GM21526 (cell line): ENCODE results near the gene DCBLD2.

ENCODE experiments used
- ATAC-seq: cut with Tn5 transposase; IDR thresholded peaks from one replicate; pipeline ENCODE4 v1.9.1; 2021; ENCODE audit warnings: moderate library complexity; ENCODE audit not compliant: unreplicated experiment, low FRiP score

Gene DCBLD2, protein sequence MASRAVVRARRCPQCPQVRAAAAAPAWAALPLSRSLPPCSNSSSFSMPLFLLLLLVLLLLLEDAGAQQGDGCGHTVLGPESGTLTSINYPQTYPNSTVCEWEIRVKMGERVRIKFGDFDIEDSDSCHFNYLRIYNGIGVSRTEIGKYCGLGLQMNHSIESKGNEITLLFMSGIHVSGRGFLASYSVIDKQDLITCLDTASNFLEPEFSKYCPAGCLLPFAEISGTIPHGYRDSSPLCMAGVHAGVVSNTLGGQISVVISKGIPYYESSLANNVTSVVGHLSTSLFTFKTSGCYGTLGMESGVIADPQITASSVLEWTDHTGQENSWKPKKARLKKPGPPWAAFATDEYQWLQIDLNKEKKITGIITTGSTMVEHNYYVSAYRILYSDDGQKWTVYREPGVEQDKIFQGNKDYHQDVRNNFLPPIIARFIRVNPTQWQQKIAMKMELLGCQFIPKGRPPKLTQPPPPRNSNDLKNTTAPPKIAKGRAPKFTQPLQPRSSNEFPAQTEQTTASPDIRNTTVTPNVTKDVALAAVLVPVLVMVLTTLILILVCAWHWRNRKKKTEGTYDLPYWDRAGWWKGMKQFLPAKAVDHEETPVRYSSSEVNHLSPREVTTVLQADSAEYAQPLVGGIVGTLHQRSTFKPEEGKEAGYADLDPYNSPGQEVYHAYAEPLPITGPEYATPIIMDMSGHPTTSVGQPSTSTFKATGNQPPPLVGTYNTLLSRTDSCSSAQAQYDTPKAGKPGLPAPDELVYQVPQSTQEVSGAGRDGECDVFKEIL

DNA sequence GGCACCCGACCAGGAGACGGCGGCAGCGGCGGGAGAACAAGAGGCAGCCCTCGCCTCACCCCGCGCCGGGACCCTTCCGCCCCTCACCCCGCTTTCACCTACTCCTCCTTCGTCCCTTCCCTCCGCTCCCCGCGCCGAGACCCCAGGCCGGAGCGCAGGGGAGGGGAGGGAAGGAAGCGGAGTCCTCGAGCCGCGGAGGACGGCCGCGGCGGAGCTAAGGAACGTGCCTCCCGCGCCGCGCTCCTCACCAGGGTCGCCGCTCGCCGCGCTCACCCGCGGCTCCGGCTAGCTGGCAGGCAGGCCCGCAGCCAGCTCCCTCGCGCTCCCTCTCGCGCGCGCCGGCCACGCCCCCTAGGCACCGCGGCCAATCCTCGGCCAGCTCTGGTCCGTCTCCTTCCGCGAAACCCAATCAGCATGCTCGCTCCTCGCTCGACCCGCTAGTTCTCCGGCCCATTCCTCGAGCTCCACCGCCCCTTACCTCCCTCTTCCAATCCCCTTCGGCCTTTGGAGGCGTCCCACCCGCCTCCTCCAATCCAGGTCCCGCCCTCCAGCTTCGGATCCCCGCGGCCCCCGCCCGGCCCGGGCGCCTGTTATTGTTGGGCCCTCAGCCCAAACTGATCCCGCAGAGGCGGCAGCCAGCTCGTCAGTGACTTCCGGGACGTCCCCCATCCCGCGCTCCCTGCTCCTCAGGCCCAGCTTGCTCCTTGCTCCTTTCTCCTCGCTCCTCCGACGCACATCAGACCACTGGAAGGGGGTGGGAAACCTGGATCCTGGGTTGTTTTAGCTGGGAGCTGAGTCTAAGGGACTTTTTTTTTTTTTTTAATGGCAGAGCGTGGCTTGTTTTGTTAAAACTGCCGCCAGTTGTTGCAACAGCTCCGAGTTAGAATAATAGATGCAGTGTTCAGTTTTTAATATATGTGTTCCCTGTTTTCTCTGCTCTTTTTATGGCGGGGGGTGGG is at the start of gene DCBLD2:
Gene DCBLD2, minus strand, starts transcription at position 304 of the 959 bp plus-strand sequence. CDS start 369 bp downstream, outside the sequence.
- ATAC-seq = peak; percentile 99

DNA sequence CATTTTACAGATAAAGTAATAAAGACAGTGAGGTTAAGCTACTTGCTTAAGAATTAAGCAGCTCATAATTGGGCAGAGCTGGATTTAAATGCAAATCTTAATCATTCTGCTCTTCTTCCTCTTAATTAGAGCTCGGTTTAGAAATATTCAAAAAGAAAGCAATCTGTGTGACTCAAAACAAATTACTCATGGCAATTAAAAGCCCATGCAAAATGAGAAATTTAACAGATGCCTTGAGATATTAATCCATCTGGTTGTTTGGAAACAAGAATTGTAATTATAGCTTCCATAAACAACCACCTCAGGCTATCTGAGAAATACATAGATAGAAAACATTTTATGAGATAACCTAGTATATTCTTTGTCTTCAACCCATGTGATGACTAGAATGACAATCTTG is 44.2 kb upstream of the DCBLD2 start:
- no peak for ATAC-seq

DNA sequence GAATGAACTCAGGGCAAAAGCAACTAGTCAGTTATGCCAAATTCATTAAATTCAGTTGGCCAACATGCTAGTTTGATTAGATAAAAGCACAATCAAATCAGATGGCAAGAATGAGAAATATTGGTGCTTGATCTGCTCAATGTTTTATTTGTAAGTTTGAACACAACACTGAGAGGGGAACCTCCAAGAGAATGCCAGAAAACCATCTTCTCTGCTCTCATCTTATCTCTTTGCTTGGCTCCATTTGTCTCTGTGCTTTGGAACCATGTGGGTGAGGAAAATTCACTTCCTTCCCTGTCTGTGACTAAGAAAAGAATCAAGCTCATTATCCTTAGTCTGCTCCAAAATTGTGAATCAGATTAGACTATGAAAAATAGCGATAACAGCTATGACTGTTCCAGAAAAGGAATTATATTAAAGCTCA is 43.6 kb upstream of the DCBLD2 start:
- ATAC-seq = no peak

DNA sequence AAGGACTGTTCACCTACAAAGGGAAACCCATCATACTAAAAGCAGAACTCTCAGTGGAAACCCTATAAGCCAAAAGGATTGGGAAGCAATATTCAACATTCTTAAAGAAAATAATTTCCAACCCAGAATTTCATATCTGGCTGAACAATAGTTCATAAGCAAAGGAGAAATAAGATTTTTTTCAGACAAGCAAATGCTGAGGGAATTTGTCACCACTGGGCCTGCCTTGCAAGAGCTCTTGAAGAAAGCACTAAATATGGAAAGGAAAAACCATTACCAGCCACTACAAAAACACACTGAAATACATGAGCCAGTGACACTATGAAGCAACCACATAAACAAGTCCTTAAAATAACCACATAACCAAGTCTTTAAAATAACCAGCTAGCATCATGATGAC is 28.9 kb upstream of the DCBLD2 start:
- no peak for ATAC-seq

DNA sequence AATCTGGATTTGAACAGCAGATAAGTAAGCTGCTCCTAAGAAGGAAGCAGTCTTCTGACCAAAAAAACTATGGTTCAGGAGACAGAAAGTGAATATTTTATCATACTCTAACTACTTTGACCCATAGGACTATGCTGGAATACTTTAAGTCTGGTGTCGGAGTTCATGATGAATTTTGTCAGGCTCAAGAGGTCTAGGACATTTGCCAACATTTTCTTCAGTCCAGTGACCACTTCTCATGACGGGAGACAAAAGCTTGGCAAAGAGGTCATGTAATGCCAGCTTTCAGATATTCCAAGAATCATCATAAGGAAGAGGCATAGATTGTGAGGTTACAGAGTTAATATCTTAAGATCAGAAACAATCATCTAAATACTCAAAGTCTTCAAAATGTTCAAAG is 20.5 kb upstream of the DCBLD2 start:
- no peak for ATAC-seq

DNA sequence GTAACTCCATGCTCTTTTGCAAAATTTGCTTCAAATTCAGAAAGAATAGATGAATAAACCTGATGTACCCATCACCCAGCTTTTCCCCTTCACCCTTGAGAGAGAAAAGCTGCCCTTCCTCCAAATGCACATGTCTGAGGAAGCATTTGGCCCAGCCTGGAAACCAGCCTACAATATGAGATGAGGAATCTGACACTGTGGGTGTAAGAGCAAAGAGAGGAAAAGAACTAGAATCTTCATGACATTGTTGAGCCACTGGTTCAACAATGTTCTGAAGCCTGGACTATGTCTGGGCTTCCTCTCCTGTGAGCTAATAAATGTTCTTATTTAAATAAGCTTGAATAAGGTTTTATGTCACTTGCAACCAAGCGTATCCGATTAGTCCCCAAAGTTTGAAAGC is 18.7 kb upstream of the DCBLD2 start:
- no peak for ATAC-seq

DNA sequence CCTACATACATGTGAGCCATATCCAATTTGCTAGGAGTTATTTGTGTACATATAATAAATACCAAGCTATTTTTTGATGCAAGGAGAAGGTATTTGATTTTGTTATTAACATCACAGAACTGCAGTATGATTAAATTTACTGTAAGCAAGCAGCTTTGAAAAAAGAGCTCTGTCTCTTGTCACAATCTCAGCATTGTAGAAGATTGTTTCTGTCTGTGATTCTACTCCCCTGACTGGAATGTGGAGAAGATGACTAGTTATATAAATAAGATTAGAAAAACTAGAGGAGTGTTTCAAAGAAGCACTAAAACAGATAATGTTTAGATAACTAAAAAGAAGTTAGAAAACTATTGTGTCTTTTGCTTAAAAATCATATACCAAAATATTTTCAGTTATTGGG is 17.1 kb upstream of the DCBLD2 start:
- ATAC-seq = no peak

DNA sequence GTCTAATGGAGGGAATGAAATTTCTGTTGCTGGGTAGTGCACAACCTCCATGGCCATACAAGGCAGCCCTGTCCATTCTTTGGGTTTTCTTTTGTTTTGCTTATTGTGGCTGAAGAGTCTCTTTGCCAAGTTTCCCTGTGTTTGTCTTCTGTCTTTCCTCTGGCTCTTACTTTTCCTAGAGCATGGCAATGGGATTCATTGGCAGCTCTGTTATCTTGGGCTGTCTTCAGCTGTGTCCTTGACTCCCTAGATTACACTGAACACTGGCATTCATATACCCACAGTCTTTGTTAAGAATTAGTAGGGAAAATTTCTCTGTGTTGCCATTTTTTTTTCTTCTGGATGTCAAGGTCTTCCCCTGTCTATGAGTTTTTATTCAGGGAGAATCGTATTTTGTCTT is 16.1 kb upstream of the DCBLD2 start:
- no peak for ATAC-seq

DNA sequence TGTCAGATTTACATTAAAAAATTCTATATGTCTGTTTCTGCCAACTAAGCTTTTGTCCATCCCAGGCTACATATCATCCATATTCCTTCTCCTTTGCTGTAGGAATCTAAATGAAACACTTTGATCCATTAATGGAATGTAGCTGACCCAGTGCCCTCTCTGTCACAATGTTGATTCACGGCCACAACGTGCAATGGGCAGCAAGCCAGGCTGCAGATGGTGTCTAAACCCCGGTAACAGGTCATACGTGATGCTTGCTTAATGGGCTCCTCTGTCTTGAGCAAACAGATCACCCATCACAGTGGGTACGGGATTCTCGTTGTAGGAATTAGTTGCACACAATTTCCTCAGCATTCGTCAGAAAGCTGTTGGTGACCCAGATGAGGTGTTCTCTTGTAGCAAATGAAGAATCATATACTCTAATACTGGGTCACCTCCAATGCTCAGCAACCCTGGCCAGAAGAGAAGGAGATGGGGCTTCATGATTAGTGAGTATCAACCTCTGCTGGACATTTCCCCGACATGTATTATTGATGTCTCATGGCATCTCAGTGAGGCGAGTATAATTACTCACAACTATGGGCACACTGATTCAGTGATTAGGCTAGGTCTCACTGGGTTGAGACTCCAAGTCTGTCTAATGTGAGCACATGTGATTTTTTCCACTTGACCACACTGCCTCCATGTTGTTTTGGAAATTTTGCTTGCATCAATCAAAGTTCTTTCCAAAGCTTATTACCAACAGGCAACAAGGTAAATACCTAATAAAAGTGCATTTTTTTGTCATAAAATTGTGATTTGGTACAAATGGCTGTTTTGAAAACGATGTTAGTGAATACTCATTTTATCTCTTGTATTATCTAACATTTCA is 12.9 kb upstream of the DCBLD2 start:
- ATAC-seq = no peak

DNA sequence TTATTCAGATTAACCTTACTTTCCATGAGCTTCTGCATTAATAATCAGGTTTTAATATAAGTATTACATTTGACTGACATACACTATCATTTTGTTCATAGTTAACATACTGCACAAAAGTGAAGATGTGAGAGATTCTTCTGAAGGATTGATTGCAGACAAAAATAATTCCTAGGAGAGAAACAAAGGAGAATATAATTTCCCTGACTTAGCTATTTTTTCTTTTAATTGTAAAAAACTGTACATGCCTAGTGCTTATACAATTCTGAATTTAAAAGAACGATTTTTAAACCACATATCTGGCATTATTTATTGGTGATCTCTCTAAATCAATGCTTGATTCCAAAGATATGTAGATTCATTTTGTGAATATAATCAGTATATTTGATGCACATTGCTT is 11.0 kb upstream of the DCBLD2 start:
- ATAC-seq = no peak

DNA sequence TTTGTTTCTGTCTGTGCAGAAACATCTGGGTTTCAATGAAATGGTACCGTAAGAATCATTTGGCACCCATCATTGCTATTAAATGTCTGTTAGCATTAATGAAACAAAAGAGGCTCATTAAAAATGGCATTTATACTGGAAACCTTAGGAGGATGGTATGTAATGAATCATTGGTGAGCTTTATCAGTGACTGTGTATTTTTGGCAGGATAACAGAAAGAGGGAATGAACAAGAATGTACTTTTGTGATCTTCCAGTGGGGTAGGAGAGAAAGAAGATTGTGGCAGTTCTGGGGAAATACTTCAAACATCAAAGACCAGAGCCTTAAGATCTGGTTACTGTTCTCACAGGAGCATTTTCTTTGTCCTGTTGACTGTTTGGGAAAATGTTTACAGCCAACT is 4.7 kb upstream of the DCBLD2 start:
- no peak for ATAC-seq

DNA sequence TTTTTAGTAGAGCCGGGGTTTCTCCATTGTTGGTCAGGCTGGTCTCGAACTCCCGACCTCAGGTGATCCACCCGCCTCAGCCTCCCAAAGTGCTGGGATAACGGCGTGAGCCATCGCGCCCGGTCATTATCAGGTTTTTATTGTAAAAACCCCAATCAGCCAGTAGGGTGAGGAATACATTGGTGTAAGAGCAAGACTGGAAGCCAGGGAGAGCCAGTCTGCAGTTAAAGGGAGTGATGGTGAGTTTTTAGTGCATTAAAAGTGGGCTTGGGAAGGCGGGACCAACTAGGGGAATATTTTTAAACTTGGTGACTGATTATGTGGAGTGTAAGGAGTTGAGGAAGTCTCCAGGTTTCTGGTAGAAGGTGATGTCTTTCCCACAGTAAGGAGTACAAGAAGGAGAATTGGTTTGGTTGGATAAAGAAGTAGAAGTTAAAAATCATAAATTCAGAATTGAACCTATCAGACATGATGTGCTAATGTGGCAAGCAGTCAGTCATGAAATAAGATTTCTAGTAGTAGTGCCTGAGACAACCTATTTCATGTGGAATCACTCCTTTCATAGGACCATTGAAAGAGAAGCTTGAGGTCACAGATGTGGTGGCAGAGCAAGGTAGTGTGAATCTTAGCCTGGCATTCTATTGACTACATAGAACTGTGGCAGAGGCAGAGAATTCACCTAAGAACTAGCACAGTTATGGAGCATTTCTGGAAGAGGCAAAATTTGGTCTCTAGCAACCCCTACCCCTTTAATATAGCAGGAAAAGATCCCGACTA is 2.4 kb upstream of the DCBLD2 start:
- ATAC-seq = no peak

DNA sequence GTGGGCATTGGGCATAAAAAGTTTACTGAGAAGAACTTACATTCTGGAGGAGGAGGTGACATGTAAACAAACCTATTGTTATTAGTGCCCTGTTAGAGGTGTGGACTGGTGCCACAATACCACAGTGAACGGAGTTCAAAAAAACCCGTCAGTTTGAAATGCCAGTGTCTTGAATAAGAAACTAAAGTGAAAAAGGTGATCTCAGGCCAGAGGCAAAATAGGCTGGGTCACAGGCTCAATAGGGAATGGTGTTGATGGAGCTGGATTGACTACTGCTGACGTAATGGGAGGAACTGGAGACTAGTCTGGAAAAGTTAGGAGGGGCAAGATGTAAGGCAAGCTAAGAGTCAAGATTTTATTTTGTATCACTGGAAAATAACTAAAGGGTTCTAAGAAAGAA is 1.6 kb upstream of the DCBLD2 start:
- ATAC-seq = no peak

DNA sequence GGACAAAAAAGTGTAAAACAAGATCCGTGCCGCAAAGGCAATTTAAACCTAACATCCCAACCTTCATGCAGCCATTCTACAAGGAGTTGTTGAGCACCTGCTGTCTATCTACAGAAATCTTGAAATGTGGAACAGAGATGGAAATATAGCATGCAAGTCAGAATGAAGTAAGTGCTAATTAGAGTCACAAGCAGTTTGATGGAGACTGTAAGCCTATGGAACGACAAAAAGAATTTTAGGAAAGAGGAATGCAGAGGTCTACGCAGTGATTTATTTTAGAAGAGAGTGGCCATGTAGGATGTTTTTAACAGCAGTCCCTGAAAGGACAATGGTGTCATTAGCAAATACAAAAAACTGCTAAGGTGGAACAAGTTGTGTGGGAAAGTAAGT is 851 bp upstream of the DCBLD2 start:
- no peak for ATAC-seq

DNA sequence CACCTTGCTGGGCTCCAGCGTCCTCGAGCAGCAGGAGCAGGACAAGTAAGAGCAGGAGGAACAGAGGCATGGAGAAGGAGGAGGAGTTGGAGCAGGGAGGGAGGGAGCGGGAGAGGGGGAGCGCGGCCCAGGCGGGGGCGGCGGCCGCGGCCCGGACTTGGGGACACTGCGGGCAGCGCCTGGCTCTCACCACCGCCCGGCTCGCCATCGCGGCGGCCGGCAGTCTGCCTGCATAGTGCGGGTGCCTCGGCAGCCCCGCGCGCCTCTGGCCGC is 440 bp downstream of the DCBLD2 start:
- peak; percentile 29 for ATAC-seq

DNA sequence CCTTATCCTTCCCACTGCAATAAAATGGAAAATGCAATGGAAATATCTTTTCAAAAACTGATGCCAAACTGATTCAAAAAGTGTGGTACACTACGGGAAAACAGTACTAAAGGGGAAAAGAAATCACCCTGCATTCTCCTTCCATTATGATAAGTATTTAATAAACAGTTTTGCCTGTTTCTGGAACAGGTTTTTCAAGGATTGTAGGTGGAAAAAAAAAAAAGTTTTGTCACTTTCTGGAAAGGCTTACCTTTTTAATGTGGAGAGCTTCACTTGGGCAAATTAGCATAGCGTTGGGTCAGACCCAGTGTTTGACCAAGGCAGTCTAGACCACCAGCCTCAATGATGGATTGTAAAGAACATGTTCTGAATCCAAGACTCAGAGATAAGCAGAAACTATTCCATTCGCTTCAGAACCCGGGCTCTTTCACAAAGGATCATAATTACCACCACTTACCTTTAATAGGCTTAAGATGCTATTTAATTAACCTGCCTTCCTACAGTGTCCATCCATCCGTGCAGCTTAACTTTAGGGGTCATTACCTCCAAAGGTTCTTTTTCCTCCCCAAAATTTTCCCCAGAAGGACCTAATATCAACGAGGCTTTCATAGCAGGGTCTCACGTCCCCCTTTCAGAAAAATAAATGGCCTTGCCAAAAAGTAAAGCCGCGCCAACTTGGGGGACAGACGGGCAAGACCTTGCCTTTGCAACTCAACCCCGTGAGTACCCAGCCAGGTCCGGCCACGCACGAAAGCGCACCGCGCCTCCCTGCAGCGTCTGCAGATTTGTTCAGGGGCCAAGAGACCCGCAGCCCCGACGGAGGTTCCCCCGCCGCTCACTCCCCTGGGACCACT is 1.0 kb downstream of the DCBLD2 start:
- ATAC-seq = peak; percentile 5

DNA sequence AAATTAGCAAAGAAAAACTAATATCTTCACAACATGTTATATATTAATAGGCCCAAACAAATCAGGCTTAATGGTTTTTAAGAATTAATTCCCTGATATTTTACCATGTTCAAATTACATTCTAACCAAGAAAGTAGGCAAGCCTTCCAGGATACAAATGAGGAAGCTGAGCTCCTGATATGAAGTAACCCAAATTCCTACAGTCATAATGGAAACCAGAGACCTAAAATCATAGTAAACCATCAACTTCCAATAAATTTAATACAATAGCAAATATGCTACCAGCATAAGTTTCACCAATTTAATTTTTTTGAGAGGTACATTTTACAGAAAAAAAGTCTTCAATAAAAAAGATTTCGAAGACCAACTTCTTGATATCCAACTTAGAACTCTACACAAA is 3.8 kb downstream of the DCBLD2 start:
- no peak for ATAC-seq

DNA sequence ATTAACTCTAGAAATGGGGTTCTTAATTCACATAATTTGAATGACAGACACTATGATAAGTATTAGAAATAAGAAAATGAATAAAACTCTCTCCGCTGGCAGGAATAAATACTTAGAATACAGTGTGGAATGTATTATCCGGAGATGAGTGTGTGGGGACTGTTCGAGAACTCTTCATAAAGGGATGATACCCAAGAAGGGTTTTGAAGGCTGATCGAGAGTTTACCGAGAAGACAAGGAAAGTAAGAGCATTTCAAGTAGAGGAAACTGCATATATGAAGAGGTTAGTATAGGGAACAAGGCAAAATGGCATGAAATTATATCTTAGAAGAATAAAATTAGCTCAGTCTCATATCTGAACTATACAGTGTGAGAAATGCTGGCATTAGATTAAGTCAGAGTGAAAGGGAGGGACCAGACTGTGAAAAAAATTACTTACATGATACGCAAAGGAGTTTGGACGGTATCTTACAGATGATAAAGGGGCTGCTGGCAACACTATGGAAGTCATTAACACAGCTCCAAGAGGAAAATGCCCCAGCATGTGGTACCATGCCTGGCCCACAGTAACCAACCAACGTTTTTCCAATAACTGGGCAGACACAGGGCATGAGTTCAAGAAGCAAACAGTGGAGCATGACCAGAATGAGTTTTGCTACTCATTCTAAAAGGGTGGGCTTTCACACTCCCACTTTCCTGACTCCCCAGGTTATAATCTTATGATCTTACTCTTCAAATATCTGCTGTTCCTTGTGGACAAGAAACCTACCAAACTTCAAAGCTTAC is 6.5 kb downstream of the DCBLD2 start:
- no peak for ATAC-seq
